Neural progenitor cell (in vitro differentiated cells): ENCODE results near the gene CCDC68.

Experiments used
- EZH2 ChIP-seq: fragments of 200-600 bp; sonication (generic); IDR thresholded peaks from 2 replicates; pipeline ENCODE4 v1.6.1; 2017; ENCODE audit warnings: antibody characterized with exemption, mild to moderate bottlenecking, moderate library complexity
- TF ChIP-seq, protein P1 (sequence below): fragments of 200-600 bp; sonication (generic); IDR thresholded peaks from 2 replicates; pipeline ENCODE4 v1.5.1; 2017; ENCODE audit warnings: antibody characterized with exemption, mild to moderate bottlenecking

DNA sequence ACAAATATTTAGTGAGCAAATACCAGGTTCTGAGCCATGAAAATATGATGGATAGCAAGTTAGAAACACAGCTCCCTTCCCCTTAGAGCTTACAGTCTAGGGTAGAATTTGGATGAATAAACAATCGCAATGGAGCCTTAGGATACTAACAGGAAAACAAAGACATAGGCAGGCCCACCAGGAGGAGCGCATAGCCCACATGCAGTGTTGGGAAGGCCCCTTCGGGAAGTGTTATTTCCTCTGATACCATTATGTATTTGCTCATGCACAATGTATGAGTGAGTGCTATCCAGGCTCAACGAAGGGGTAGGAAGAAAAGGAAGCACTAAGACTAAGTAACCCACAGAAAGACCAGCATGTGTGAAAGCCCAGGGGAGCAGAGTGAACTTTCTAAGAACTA, 76.9 kb downstream of the CCDC68 start:
- TF ChIP-seq, protein P1, sequence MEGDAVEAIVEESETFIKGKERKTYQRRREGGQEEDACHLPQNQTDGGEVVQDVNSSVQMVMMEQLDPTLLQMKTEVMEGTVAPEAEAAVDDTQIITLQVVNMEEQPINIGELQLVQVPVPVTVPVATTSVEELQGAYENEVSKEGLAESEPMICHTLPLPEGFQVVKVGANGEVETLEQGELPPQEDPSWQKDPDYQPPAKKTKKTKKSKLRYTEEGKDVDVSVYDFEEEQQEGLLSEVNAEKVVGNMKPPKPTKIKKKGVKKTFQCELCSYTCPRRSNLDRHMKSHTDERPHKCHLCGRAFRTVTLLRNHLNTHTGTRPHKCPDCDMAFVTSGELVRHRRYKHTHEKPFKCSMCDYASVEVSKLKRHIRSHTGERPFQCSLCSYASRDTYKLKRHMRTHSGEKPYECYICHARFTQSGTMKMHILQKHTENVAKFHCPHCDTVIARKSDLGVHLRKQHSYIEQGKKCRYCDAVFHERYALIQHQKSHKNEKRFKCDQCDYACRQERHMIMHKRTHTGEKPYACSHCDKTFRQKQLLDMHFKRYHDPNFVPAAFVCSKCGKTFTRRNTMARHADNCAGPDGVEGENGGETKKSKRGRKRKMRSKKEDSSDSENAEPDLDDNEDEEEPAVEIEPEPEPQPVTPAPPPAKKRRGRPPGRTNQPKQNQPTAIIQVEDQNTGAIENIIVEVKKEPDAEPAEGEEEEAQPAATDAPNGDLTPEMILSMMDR = no peak
- TF ChIP-seq EZH2 = no peak
